Activated CD4-positive, alpha-beta T cell treated with anti-CD3 and anti-CD28 coated beads for 1 hour (primary cell): Measurements from ENCODE around the gene RPL10A.

Experiments
- DNase-seq: peaks from one replicate; pipeline ENCODE4 v3.0.0-alpha.2; 2020

RPL10A gene

GRCh38 chr6:35449287-35449881 is 18.8 kb upstream of the RPL10A start:
- DNase-seq = no peak

- no peak for DNase-seq
These were observed 16.6 kb upstream of the RPL10A start for GRCh38 chr6:35451354-35452182.

GRCh38 chr6:35452183-35453090 is 15.8 kb upstream of the RPL10A start, which contains the start of gene FANCE:
Gene FANCE (plus strand): TSS chr6:35452338. CDS start chr6:35452546, 208 bp downstream.
- peak; percentile 79 for DNase-seq

GRCh38 chr6:35453236-35453635 is 15.0 kb upstream of the RPL10A start:
- no peak for DNase-seq

- no peak for DNase-seq
These were observed 13.7 kb upstream of the RPL10A start for GRCh38 chr6:35454391-35455110.

- DNase-seq = no peak
These were observed 10.3 kb upstream of the RPL10A start for GRCh38 chr6:35457907-35458306.

GRCh38 chr6:35461270-35461669 is 6.9 kb upstream of the RPL10A start:
- no peak for DNase-seq

- no peak for DNase-seq
These were observed 4.9 kb upstream of the RPL10A start for GRCh38 chr6:35463292-35463691.

- DNase-seq = no peak
These were observed 2.6 kb upstream of the RPL10A start for GRCh38 chr6:35465646-35466045.

- DNase-seq = no peak
These were observed 964 bp downstream of the RPL10A start for GRCh38 chr6:35468980-35469750.

- no peak for DNase-seq
These were observed 1.8 kb downstream of the RPL10A start for GRCh38 chr6:35469751-35470662.

- DNase-seq = no peak
These were observed 2.5 kb downstream of the RPL10A start for GRCh38 chr6:35470663-35471120.

- no peak for DNase-seq
These were observed 3.7 kb downstream of the RPL10A start for GRCh38 chr6:35471836-35472345.

GRCh38 chr6:35473075-35473849 is 5.1 kb downstream of the RPL10A start:
- DNase-seq = no peak

- DNase-seq = no peak
These were observed 5.6 kb downstream of the RPL10A start for GRCh38 chr6:35473850-35474130.

- DNase-seq = no peak
These were observed 6.1 kb downstream of the RPL10A start for GRCh38 chr6:35474131-35474941.

- no peak for DNase-seq
These were observed 6.9 kb downstream of the RPL10A start for GRCh38 chr6:35474942-35475570.

GRCh38 chr6:35475573-35475972 is 7.4 kb downstream of the RPL10A start:
- no peak for DNase-seq
